C4-2B (cell line): ENCODE data around the gene CCDC81.

Source experiments
- CTCF ChIP-seq: fragments of 450-650 bp; conservative IDR thresholded peaks from 2 replicates; pipeline ENCODE4 v1.5.1; 2017; ENCODE audit warnings: mild to moderate bottlenecking
- ZFX ChIP-seq: fragments of 450-650 bp; IDR thresholded peaks from 2 replicates; pipeline ENCODE4 v1.6.1; 2017

GRCh38 chr11:86469491-86470388 lies 95.1 kb downstream of the CCDC81 start:
- no peak for TF ChIP-seq CTCF
- TF ChIP-seq ZFX, result no peak
